ENCODE data around the gene MCM5.

DNA sequence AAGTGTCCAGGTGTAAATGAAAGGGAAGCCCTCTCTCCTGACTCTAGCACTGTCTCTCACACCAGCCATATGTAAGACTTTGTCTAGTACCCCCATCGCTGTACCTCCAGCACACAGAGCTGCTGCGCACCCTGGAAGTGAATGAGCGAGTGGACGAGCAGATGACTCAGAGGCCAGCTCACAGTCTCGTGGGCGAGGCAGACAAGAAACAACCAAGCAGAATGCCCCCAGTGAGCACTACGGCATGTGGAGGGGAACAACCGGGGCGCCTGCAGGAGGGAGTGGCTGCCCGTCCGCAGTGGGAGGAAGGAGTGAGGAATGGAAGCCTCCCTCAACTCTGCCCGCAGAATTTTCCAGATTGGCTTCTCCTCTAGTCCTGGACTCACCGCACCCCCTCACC, 46.4 kb downstream of the MCM5 start:
- TF ChIP-seq, protein P1, sequence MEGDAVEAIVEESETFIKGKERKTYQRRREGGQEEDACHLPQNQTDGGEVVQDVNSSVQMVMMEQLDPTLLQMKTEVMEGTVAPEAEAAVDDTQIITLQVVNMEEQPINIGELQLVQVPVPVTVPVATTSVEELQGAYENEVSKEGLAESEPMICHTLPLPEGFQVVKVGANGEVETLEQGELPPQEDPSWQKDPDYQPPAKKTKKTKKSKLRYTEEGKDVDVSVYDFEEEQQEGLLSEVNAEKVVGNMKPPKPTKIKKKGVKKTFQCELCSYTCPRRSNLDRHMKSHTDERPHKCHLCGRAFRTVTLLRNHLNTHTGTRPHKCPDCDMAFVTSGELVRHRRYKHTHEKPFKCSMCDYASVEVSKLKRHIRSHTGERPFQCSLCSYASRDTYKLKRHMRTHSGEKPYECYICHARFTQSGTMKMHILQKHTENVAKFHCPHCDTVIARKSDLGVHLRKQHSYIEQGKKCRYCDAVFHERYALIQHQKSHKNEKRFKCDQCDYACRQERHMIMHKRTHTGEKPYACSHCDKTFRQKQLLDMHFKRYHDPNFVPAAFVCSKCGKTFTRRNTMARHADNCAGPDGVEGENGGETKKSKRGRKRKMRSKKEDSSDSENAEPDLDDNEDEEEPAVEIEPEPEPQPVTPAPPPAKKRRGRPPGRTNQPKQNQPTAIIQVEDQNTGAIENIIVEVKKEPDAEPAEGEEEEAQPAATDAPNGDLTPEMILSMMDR (conservative IDR thresholded peaks at IDR 0.05; ENCODE audit: low read depth, low read length) = no peak
- TF ChIP-seq EZH2phosphoT487 (IDR thresholded peaks at IDR 0.05; ENCODE audit: borderline replicate concordance, low read length) = no peak

Data from PC-3 (cell line).